Activated effector memory CD4-positive, alpha-beta T cell treated with Interleukin-2 at 50 U/mL for 16 hours (primary cell): ENCODE results near the gene ADAMTS19.
"Not testable (repeated sequence)": the region's sequence is repeated elsewhere in the genome, so short reads cannot be mapped to it uniquely, and the experiment has no call there.

ENCODE experiments used
- DNase-seq: peaks from one replicate; pipeline ENCODE4 v3.0.0-alpha.2; 2020

ADAMTS19 gene

DNA sequence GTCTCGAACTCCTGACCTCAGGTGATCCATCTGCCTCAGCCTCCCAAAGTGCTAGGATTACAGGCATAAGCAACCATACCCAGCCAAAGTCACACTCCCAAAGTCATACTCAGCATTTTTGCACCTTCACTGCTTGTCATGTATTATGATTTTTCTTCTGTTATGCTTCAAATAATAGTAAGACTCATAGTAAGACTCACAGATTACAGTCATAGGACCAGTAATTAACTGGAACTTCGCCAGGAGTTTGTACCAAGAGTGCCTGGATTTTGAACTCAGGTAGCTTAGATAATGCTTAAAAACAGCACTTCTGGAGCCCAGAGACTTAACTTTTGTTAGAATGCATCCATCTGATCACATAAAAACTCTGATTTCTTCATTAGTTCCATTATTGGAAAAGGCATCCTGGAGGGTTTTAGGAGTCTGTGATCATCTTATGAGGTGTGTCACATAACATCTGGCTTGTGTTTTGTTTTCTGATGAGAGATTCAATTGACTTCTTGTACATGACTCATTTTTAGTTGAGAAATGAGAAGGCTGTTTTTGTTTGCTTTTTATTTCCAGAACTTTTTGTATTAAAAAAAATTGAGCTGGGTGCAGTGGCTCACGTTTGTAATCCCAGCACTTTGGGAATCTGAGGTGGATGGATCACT is 131.5 kb downstream of the ADAMTS19 start:
- DNase-seq, result no peak

DNA sequence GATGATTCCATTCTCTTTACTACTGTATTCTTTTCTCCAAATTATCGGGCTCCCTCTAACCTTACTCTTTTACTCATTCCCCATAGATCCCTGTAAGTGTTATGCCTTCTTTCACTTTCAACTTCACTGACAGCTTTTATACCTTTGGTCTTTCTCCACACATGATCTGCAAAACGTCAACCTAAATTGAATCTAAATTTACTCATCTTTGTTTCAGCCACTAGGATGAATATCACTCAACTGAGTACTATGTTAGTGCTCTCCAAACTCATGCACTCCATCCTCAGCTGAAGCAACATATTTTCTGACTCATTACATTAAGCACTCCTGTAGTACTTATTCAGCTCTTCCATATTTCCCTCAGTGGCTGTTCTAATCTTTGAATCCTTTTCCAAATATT is 133.4 kb downstream of the ADAMTS19 start:
- no peak for DNase-seq

DNA sequence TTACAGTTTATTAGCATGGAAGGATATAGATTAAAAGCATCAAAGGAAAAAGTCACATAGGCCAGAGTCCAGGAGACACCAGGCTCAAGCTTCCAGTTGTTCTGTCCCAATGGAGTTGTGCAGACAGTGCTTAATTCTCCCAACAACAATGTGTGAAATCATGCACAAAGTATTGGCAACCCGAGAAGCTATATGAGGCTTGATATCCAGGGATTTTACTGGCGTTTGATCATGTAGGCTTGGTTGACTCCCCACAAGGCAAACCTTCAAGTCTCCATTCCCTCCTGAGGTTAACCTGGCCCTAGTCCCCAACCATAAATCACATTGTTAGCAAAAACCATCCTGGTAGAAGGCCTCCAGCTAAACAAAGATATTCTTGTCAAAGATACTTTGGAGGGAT is 141.5 kb downstream of the ADAMTS19 start:
- no peak for DNase-seq

DNA sequence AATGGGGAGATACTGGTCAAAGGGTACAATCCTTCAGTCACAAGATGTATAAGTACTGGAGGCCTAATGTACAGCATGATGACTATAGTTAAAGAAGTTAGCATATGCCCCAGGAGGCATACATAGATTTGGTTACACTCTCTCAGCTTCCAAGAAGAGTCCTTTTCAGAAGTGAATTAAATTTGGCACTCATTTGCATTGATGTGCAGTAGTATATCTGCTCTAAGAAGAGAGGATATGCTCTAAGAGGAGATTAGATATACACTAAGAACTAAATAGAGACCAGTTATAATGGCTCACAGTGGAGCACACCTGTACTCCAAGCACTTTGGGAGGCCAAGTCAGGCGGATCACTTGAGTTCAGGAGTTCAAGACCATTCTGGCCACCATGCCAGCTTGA is 148.3 kb downstream of the ADAMTS19 start:
- no peak for DNase-seq

DNA sequence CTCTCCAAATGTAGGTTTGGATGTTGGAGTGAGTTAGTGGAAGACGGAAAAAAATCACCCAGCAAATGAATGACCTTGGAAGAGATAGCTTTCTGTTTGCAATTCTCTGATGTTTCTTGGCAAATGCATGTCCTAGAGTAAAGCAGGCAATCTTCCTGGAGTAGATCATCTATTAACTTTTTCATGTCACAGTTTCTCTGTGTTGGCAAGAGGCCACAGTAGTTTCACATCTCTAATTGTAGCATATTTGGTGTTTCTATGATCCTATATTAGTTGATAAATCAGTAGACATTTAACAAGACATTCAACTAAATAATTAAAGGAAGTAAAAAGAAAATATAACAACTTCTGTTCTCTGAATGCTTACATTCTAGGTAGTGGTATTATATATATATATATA is 149.6 kb downstream of the ADAMTS19 start:
- DNase-seq, result no peak

DNA sequence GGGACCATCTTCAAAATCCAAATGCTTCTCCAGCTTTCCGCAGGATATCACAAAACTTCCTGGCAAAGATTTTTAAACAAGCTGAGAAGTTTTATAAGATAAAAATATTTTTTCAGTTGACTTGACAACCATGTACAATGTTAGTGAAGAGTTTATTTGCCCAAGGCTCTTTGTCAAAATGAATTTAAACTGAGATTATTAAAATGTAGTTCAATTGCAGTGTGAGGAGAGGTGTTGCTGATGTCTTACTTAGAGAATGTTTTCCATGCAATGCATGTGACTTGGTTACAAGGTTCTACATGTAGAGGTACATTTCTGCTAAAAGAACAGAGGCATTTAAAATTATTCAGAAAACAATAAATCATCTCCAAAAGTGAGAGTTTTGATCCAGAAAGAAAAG is 156.4 kb downstream of the ADAMTS19 start:
- DNase-seq, result no peak

DNA sequence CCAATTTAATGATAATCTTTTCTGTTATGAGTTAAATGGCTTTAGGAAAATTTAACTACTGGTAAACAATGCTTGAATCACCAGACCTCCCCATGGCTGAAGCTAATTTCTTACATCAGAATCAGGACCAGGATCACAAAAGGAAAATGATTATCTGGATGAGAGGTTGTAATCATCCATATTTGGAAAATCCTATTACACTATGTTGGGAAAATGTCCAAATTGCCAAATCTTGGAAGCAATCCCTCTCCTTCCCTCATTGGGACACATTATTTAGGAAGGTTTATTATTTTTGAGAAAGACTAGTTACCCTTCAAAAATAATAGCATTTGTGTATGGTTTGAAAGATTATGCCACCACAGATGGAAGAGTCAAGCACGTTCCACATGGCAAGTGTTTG is 157.1 kb downstream of the ADAMTS19 start:
- DNase-seq, result no peak

DNA sequence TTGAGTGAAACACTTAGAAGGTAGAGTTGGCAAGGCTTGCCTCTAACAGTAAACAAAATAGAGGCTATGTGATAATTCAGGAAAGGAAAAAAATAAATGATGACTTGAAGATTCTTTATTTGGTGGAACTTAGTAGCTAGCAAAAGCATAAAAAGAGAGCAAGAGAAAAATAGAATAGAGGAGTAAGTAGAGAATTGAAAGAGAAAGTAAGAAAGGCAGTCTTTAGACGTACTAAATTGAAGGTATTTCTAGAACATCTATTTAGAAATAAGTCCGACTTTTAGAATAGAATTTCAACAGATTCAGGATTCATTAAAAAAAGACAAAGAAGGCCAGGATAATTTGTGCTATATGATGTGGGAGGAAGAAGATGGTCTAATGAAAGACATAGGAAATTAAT is 159.7 kb downstream of the ADAMTS19 start:
- DNase-seq, result no peak

DNA sequence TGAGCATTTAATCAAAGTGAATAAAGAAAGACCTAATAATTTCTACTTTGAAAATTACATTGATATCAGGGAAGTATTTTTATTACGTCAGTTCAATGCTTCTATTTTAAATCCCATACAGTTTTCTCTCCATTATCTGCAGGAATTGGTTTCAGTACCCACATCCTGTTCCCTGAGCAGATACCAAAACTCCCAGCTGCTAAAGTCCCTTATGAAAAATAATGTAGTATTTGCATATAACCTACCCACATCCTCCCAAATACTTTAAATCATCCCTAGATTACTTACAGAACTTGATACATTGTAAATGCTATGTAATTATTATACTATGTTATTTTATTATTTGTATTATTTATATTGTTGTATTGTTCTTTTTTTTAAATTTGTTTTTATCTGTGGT is 162.4 kb downstream of the ADAMTS19 start:
- DNase-seq, result no peak

DNA sequence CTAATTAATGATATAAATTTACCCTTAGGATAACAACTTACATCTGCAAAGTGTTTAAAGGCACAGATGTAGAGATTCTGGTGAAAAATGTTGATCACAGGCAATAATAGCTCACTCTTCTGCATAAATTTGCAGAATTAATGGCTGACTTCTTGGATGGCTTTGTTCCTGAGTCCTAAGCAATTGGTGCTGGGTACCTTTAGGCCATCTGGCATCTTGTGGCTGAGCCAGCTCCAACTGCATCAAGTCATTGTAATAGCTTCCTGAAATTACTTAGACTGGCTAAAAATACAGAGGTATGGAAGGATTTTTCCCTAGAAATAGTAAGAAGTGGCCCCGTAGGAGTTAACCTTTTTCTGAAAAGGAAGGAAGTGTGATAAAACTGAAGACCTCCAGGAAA is 169.5 kb downstream of the ADAMTS19 start:
- no peak for DNase-seq

DNA sequence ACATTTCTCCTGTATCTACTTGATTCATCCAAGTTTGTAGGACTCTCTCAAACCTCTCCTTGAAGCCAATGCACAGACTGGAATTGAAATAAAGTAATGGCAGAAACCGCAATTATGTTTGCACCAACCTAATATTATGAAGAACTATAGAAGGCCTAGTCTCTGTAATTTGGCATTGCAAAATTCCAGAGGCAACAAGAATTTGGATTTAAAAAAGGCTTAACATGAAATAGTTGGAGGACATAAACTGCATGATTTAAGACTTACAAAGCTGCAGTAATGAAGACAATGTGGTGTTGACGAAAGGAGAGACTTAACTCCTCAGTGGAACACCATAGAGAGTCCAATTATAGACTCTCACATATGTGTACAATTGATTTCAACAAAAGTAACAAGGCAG is 170.0 kb downstream of the ADAMTS19 start:
- DNase-seq, result no peak

DNA sequence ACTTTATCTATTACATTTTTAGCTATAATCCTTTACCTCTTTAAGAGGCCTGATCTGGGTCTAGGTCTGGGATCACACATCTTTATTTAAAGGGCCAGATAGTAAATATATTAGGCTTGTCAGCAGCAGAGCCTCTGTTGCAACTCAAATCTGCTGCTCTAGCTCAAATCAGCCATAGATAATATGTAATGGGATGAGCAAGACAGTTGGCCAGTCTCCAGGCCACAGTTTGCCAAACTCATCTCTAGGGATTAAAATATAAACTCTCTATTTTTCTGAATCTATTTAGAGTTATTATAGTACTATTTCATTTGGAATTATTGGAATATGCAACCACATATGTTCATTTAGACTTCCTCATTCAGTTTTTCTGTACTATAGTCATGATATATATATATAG is 171.9 kb downstream of the ADAMTS19 start:
- DNase-seq, result no peak

DNA sequence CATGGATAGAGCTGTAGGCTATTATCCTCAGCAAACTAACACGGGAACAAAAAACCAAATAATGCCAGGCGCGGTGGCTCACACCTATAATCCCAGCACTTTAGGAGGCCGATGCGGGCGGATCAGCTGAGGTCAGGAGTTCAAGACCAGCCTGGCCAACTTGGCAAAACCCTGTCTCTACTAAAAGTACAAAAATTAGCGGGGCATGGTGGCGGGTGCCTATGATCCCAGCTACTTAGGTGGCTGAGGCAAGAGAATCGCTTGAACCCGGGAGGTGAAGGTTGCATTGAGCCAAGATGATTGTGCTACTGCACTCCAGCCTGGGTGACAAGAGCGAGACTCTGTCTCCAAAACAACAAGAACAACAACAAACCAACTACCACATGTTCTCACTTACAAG is 177.4 kb downstream of the ADAMTS19 start:
- DNase-seq, result not testable (repeated sequence)

DNA sequence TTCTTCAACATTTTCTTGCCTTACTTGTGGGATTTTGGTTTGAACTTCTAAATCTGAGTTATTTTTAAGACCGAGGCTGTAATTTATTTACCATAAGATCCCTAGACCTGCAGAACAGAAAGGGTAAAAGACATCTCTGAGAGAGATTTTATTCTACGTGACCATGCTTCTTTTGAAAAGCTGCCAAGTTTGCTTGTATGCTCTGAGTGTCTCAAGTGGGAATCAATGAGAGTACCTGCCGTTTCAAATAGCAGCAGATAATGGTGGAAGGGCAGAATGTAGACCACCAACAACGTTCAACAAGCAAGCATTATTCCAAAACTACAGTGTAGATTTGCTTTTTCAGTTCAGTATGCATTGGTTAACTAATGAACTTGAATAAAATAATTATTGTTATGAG is 179.2 kb downstream of the ADAMTS19 start:
- DNase-seq, result no peak

DNA sequence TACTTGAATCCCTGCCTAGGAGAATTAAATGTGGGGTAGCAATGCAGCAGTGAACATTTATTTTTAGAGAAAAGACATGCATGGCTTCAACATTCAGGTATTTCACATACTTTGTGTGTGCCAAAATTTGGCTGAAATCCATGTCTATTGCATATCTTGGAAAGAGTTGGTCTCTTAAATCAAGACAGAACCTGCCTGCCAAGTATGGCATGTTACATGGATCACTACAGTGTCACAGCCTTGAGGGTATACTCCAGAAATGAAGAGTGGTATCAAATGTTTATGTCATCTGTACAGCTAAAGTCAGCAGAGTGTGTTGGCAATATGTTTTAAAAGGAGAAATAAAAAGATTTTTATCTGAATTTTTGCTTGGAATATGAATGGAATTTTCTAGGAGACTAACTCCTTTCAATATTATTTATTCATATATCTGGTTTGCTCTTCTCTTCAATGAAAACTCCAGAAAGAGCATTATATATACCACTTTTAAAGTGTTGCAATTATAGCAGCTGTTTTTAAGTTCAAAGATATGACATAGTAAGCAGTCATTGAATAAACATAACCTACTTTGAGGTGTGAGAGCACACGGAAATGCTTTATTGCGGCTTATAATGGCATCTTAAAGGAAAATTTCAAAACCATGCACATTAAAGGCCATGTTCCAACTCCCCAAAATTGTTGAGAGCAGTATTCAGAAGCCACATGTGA is 192.4 kb downstream of the ADAMTS19 start:
- no peak for DNase-seq

DNA sequence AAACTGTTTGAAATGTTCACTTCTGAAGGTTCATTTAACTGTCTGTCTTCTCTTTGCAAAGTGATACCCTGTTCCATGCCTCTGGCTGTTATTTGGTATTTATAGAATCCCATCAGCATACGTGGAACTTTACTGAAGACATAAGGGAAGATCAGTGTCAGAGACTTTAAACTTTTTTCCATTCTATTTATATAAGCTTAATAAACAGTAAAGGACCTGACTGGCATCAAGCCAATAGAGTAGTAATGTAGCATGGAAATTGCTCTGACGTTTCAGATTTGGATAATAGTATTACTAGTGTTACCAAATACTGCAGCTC is 192.9 kb downstream of the ADAMTS19 start:
- no peak for DNase-seq

DNA sequence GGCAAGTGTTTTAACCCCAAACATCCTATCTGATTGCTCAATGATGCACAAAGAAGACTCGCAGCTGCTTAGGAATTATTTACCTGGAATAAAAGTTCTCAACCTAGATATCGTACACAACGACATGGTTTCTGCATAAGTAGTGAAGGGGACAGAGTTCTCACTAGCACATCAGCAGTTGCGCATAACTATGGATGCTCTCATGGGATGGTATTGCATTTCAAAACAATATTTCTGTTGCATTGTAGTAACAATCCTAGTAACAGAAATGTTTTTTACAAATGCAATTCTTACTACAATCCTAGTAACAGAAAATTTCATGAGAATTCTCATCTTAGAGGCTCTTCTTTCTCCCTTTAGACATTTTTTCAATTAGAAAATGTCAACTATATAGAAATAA is 193.3 kb downstream of the ADAMTS19 start:
- DNase-seq, result no peak

DNA sequence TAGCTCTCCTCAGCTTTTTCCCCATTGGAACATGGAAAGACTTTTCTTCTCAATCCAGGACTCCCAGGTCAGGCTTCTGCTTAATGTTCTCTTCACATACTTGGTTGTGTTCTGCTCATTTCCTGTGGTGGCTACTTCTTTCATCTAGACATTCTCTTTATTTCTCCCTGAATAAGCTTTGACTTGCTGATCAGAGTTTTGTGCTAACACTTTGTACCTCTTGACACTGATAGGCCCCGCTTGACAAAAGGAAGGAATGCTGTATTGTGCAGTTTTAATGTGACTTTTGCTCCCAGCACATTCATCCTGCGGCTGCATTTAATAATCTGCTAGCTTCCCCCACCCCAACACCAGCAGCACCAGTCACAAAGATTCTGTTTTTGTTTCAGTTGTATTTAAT is 196.9 kb downstream of the ADAMTS19 start:
- DNase-seq, result no peak

DNA sequence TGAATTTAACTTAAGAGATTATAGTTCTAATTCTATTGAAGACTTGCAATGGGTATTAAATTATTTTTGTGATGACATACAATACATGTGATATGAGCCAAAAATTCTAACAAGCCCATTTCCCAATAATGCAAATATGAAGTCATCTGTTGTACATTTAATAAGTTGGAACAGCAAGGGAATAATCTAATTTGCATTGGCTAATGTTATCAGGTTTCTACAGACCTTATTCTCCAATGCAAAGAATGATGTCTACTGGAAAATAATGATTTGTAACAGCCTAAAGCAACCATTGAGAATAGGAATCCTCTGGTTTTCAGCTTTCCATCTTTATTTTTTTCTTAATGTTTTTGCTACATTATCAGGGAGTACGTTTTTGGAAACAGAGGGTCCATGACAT is 198.7 kb downstream of the ADAMTS19 start:
- no peak for DNase-seq

DNA sequence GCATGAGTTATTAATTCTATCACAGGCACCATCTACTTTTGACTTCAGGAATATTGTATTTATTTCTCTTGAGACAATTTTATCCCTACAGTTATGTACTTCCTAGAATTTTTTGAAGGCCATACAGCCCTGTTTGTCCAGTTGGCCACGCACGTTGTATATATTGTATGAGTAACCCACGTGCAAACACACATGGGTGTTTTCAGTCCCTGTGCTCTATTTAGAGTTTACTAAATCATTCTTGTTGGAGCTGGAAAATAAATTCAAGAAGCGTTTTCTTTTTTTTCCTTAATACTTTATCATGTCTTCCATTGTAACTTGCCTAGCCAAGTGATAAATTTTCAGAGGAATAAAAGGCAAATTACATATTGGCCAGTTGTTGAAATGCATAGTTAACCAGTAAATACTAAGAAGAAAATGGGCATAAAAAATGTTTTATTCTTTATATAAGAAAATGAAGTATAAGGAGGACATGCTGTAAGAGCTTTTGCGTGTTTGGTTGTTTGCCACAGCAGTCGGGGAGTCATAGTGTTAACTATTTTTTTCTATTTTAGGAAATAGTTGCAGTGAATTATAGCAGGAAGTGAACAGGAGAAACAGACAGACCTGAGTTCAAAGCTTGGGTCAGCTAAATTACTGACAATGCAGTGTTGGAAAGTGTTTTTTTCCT is 201.4 kb downstream of the ADAMTS19 start:
- DNase-seq, result no peak

DNA sequence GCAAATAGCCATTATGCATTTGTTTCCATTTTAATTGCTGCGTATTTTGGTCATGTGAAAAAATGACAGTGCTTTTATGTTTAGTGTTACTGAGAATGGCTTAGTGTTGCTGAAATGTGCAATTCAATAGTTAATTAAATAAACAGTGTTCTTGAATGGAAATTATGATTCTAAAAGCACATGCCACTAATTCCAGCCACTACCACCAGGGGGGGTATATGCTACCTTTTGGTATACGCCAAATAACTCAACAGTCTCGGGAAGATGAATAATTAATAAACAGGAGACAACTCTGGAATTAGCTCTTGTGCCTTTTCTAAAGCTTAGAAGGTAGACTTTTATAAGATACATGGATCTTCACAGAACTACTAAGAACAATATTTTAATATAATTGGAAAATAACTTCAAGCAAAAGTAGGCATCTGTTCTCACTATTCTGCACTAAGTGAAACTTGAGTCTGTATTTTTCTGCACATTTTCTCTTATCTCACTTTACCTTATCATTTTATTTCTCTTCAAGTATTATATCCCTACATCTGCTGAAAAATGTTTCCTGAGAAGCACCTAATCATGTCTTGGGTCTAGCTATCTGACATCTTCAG is 204.3 kb downstream of the ADAMTS19 start:
- no peak for DNase-seq

DNA sequence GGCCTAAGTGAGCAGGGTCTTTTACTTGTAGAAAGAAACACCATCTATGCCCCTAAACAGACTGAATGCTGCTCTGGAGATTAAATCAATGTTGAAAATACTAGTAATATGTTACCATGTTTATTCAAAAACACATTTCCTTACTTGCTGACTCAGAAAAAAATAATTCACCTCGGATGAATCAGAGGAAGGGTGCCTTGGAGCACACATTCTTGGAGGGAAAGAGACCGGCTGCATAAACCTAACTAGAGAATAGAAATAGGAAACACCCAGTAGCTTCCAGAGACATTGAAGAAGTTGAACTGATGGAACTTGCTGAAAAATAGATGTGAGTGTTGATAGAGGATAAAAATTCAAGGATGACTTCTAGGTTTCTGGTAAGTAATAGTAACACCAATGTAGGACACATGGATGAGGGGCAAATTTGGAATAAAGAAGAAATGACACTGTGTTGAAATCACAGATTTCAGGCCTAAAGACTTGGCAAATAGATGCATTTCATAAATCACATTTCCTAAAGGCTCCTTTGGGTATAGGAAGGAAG is 210.9 kb downstream of the ADAMTS19 start:
- no peak for DNase-seq

DNA sequence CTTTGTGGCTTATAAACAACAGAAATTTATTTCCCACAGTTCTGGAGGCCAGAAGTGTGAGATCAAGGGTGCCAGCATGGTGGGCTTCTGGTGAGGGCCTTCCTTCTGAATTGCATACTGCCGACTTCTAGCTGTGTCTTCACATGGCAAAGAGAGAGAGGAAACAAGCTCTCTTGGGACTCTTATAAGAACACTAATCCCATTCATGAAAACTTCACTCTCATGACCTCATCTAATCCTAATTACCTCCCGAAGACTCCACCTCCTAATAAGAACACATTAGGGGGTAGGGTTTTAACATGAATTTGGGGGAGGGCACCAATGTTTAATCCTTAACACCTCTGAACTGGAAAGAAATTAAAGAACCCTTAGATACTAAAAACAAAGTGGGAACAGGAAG is 211.9 kb downstream of the ADAMTS19 start:
- no peak for DNase-seq

DNA sequence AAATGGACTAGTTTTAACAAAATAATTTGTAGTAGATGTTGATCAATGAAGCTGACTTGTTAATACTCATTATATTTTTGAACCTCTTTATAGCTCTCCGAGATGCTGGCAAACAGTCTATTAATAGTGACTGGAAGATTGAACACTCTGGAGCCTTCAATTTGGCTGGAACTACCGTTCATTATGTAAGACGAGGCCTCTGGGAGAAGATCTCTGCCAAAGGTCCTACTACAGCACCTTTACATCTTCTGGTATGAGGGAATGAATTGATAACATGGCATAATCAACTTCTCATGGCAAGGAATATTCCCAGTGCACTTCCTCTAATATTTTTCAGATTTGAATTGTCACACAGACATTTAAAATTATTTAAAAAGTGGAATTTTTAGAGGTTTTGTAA is 219.6 kb downstream of the ADAMTS19 start:
- no peak for DNase-seq
